ENCODE results near the gene SIM1. TPM values are rescaled to one million over a fixed set of nuclear protein-coding genes. Genes with fewer than 3 reads are reported as not detected.

The SIM1 gene
- total RNA-seq, 1 donor from 2014 or later: not detected

GRCh38 chr6:100484474-100484873, 19.8 kb upstream of the SIM1 start:
- Mint-ChIP-seq H3K9me3 (peaks cover 2% of the 10 kb centered on the region), H3K27ac (no peak overlapping the region), H3K4me3 (no peak overlapping the region), H3K27me3 (ENCODE audit: insufficient read depth, low read depth) (peaks cover 6% of the 10 kb centered on the region), H3K36me3 (no peaks in the 10 kb centered on the region), H3K4me1 (no peaks in the 10 kb centered on the region)
- no peaks in the 10 kb centered on the region for H3K79me2 ChIP-seq (ENCODE audit: low read depth)
- TF ChIP-seq EZH2 (IDR thresholded peaks at IDR 0.05) (no peak), EZH2phosphoT487 (IDR thresholded peaks at IDR 0.05) (no peak), CTCF (IDR thresholded peaks at IDR 0.05) (no peak)
- H3K27me3 ChIP-seq: no peaks in the 10 kb centered on the region
- H3K4me1 ChIP-seq: peaks cover 6% of the 10 kb centered on the region
- no peak overlapping the region for H3K9ac ChIP-seq
- no peak overlapping the region for H3K4me3 ChIP-seq
- H3K36me3 ChIP-seq: no peaks in the 10 kb centered on the region
- H3K4me2 ChIP-seq: no peak overlapping the region
- H4K20me1 ChIP-seq (ENCODE audit: low read depth): no peaks in the 10 kb centered on the region
- no peaks in the 10 kb centered on the region for H3F3A ChIP-seq (ENCODE audit: low read depth)
- H3K27ac ChIP-seq: no peak overlapping the region
- no peak overlapping the region for H2AFZ ChIP-seq (replicated peaks)
- H3K9me3 ChIP-seq (ENCODE audit: low read depth): no peaks in the 10 kb centered on the region
- DNase-seq (ENCODE audit: low spot score): no peak

GRCh38 chr6:100482698-100483097, 18.0 kb upstream of the SIM1 start:
- H3K36me3 ChIP-seq: no peaks in the 10 kb centered on the region
- no peaks in the 10 kb centered on the region for H3K27me3 ChIP-seq
- TF ChIP-seq EZH2phosphoT487 (IDR thresholded peaks at IDR 0.05) (no peak), CTCF (IDR thresholded peaks at IDR 0.05) (no peak)
- Mint-ChIP-seq H3K4me3 (no peak overlapping the region), H3K27me3 (ENCODE audit: insufficient read depth, low read depth) (peaks cover 3% of the 10 kb centered on the region), H3K9me3 (no peaks in the 10 kb centered on the region), H3K4me1 (no peaks in the 10 kb centered on the region), H3K36me3 (no peaks in the 10 kb centered on the region), H3K27ac (no peak overlapping the region)
- DNase-seq (ENCODE audit: low spot score): no peak
- no peaks in the 10 kb centered on the region for H3F3A ChIP-seq (ENCODE audit: low read depth)
- H4K20me1 ChIP-seq (ENCODE audit: low read depth): no peaks in the 10 kb centered on the region
- H3K9me3 ChIP-seq (ENCODE audit: low read depth): no peaks in the 10 kb centered on the region
- no peak overlapping the region for H3K9ac ChIP-seq
- H3K4me3 ChIP-seq: no peak overlapping the region
- H3K4me2 ChIP-seq: no peak overlapping the region
- no peak overlapping the region for H2AFZ ChIP-seq (replicated peaks)
- H3K27ac ChIP-seq: no peak overlapping the region
- no peaks in the 10 kb centered on the region for H3K79me2 ChIP-seq (ENCODE audit: low read depth)
- H3K4me1 ChIP-seq: peaks cover 6% of the 10 kb centered on the region

DNA sequence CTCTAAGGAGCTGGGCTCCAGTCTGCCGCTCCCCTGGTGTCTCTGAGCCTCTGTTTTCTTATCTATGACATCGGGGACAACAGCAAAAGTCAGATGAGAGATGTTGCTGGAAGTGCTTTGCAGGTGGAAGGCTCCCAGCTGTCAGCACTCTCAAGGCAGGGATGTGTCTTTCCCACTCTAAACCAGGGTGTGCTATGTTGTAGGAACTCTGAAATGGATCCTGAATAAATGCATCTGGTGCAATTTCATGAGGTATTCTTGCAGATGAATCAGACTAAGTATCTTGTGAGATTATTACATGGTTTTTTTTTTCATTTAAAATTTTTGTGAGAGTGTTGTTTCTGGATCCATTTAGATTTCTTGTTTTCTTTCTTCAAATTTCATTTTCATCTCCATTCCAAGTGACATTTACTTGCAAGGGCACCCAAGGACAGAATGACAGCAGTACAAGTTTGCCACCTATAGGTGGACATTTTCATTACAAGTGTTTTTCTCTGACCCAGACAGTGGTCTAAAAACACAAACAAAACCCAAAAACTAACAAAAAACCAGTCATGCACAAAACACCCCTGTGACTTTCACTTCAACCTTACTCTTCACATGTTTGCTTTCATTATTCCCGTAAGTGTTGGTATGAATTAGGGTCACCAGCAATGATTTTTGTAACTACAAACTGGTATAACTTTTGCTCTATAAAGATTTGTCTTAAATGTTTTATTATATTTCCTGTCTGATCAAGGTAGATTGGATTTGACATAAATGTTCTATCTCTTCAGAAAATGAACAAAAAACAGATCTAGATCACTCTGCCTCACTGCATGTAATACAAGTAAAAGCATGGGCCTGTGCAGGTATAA, 14.7 kb upstream of the SIM1 start:
- TF ChIP-seq EZH2 (IDR thresholded peaks at IDR 0.05): no peak
- TF ChIP-seq CTCF (IDR thresholded peaks at IDR 0.05): peak; percentile 86

More for the DNA sequence above, 14.7 kb upstream of the SIM1 start:
- no peaks in the 10 kb centered on the region for H4K20me1 ChIP-seq (ENCODE audit: low read depth)
- Mint-ChIP-seq H3K27ac (no peak overlapping the region), H3K4me1 (no peaks in the 10 kb centered on the region), H3K36me3 (no peaks in the 10 kb centered on the region), H3K27me3 (ENCODE audit: insufficient read depth, low read depth) (peaks cover 3% of the 10 kb centered on the region), H3K4me3 (no peak overlapping the region), H3K9me3 (no peaks in the 10 kb centered on the region)
- H3K4me1 ChIP-seq: peaks cover 6% of the 10 kb centered on the region
- H3K9ac ChIP-seq: no peak overlapping the region
- no peaks in the 10 kb centered on the region for H3K36me3 ChIP-seq
- H3K27ac ChIP-seq: no peak overlapping the region
- no peak overlapping the region for H3K4me3 ChIP-seq
- no peaks in the 10 kb centered on the region for H3K79me2 ChIP-seq (ENCODE audit: low read depth)
- no peak overlapping the region for H3K4me2 ChIP-seq
- no peaks in the 10 kb centered on the region for H3K9me3 ChIP-seq (ENCODE audit: low read depth)
- peak overlapping the region; percentile 65 for H2AFZ ChIP-seq (replicated peaks)
- peaks cover 7% of the 10 kb centered on the region for H3K27me3 ChIP-seq
- H3F3A ChIP-seq (ENCODE audit: low read depth): no peaks in the 10 kb centered on the region
- peak; percentile 55 for DNase-seq (ENCODE audit: low spot score)

All from neural progenitor cell (in vitro differentiated cells).